D721Med (cell line): Measurements from ENCODE around the gene TRIM24.
"Not testable (repeated sequence)": the region's sequence is repeated elsewhere in the genome, so short reads cannot be mapped to it uniquely, and the experiment has no call there.

ENCODE experiments used
- DNase-seq: peaks from one replicate; pipeline ENCODE4 v3.0.0; 2011; ENCODE audit warnings: low spot score; ENCODE audit not compliant: insufficient read length
- FAIRE-seq: peaks from 2 replicates; lab custom pipeline; 2011; peaks lifted over from hg19 to GRCh38; lab: Jason Lieb, UNC
- CTCF ChIP-seq: IDR thresholded peaks from 2 replicates; pipeline ENCODE4 v1.5.1; 2012; ENCODE audit warnings: mild to moderate bottlenecking, control low read depth; ENCODE audit not compliant: insufficient read depth; ENCODE audit errors: missing control alignments

Gene TRIM24

GRCh38 chr7:138527746-138528223 is 67.7 kb downstream of the TRIM24 start:
- TF ChIP-seq CTCF = no peak
- FAIRE-seq = no peak
- no peak for DNase-seq

- FAIRE-seq, DNase-seq: not testable (repeated sequence)
Measured at GRCh38 chr7:138536833-138537232, 76.8 kb downstream of the TRIM24 start.

GRCh38 chr7:138538518-138538917 is 78.5 kb downstream of the TRIM24 start:
- FAIRE-seq (no peak), DNase-seq (no peak)
- TF ChIP-seq CTCF = no peak

GRCh38 chr7:138538997-138539644 is 79.1 kb downstream of the TRIM24 start:
- TF ChIP-seq CTCF = no peak
- no peak for DNase-seq
- no peak for FAIRE-seq

- no peak for TF ChIP-seq CTCF
- no peak for FAIRE-seq
Measured at GRCh38 chr7:138542183-138542582, 82.1 kb downstream of the TRIM24 start.

GRCh38 chr7:138543739-138544138 is 83.7 kb downstream of the TRIM24 start:
- FAIRE-seq (no peak), DNase-seq (no peak)
- no peak for TF ChIP-seq CTCF

More at GRCh38 chr7:138542183-138542582, 82.1 kb downstream of the TRIM24 start:
- DNase-seq = no peak

- no peak for DNase-seq
- TF ChIP-seq CTCF = no peak
- FAIRE-seq = no peak
Measured at GRCh38 chr7:138545123-138545522, 85.1 kb downstream of the TRIM24 start.
